Left lung (tissue), 10 donors: ENCODE data around the gene WNT8B. TPM values are rescaled to one million over a fixed set of nuclear protein-coding genes. Genes with fewer than 3 reads are reported as not detected.
A peak's percentile ranks its signal among the peaks of the same experiment; 100 is the strongest.

Source experiments
- ATAC-seq: fragments of 200-7000 bp; cut with Tn5 transposase; one replicate; pipeline ENCODE4 v1.9.1; 2020; ENCODE audit warnings: moderate library complexity
- DNase-seq, 4 donors: peaks; one replicate each; pipeline ENCODE4 v3.0.0-alpha.2; 2013 to 2020
- H3K27ac ChIP-seq, 2 donors: fragments of 200-600 bp; sonication (generic) in 1 of 2; one replicate each; pipeline versions ENCODE4 v1.5.0 to v1.8.0; 2020 to 2021
- H3K27me3 ChIP-seq, 2 donors: fragments of 200-600 bp; sonication (generic) in 1 of 2; one replicate each; pipeline versions ENCODE4 v1.5.0 to v1.8.0; 2020 to 2021
- H3K36me3 ChIP-seq, 2 donors: fragments of 200-600 bp; sonication (generic) in 1 of 2; one replicate each; pipeline versions ENCODE4 v1.5.0 to v1.8.0; 2020 to 2021
- H3K4me1 ChIP-seq, 2 donors: fragments of 200-600 bp; one replicate each; pipeline ENCODE4 v1.8.0; 2021
- H3K4me3 ChIP-seq, 2 donors: fragments of 200-600 bp; sonication (generic) in 1 of 2; one replicate each; pipeline versions ENCODE4 v1.5.0 to v1.8.0; 2020 to 2021; ENCODE audit warnings: mild to moderate bottlenecking in 1 of 2
- H3K9me3 ChIP-seq, 2 donors: fragments of 200-600 bp; sonication (generic) in 1 of 2; one replicate each; pipeline versions ENCODE4 v1.5.0 to v1.8.0; 2020 to 2021
- CTCF ChIP-seq, 2 donors: fragments of 200-600 bp; sonication (generic) in 1 of 2; IDR thresholded peaks; one replicate each; pipeline versions ENCODE4 v1.5.0 to v1.8.0; 2021; ENCODE audit warnings: antibody characterized with exemption in 2 of 2
- intact Hi-C, 2 donors: fragments of 100-400 bp; cut with DNase I; formaldehyde crosslinking; loops; one replicate each; pipeline versions ENCODE4 v1.11.2 to v1.14.2; 2022
- polyA plus RNA-seq, 6 donors: library from polyadenylated mRNA; unstranded; fragments of 120-200 nt; gene quantifications; one replicate each; pipeline ENCODE4 v1.2.1, GENCODE V29; 2013; ENCODE audit not compliant: insufficient read length in 6 of 6
- total RNA-seq, 2 donors: library from RNA; stranded (reverse); fragmentation: NEBNext Ultra II Directional; extraction: Animal tissue kit (Norgen Biotek cat#: 25700); gene quantifications; one replicate each; pipeline ENCODE4 v1.2.1, GENCODE V29; 2021
- donor health status: DM: no; HTN: yes; CAD: no.
- donor health status: DM: no; HTN: no; CAD: no.

The WNT8B gene
- total and polyA plus RNA-seq, 8 donors, result 0.09 to 0.24 (median 0.12) TPM; not detected in 2

GRCh38 chr10:100481462-100482081 is 18.8 kb downstream of the WNT8B start:
- ATAC-seq (peak; percentile 95), DNase-seq (peak; percentile 79 to 89 (median 86))
- Histone ChIP-seq H3K4me1 (peaks cover 11 to 23% of the 10 kb centered on the region in 2 donors), H3K36me3 (peaks cover 0 to 13% of the 10 kb centered on the region in 2 donors), H3K27ac (no peak overlapping the region), H3K4me3 (peak overlapping the region; percentile 35 to 42), H3K9me3 (no peaks in the 10 kb centered on the region), H3K27me3 (peaks cover 15 to 53% of the 10 kb centered on the region in 2 donors)
- TF ChIP-seq CTCF (IDR thresholded peaks at IDR 0.05), result no peak
- intact Hi-C loops, result no loop called here

GRCh38 chr10:100482181-100482833 is 19.5 kb downstream of the WNT8B start:
- Histone ChIP-seq H3K4me1 (peaks cover 11 to 23% of the 10 kb centered on the region in 2 donors), H3K27ac (no peak overlapping the region), H3K27me3 (peaks cover 15 to 53% of the 10 kb centered on the region in 2 donors), H3K36me3 (peaks cover 0 to 20% of the 10 kb centered on the region in 2 donors), H3K4me3 (peak overlapping the region; percentile 35 to 42), H3K9me3 (no peaks in the 10 kb centered on the region)
- DNase-seq (peak; percentile 62 to 91 (median 76)), ATAC-seq (peak; percentile 93)
- intact Hi-C loops, result no loop called here
- TF ChIP-seq CTCF (IDR thresholded peaks at IDR 0.05), result peak; percentile 76 to 83

GRCh38 chr10:100482834-100483185 is 20.0 kb downstream of the WNT8B start:
- H3K9me3 ChIP-seq, result no peaks in the 10 kb centered on the region
- intact Hi-C loops, result no loop called here
- no peak overlapping the region for H3K27ac ChIP-seq
- peak in 1 of 2 donors; percentile 4 for TF ChIP-seq CTCF (IDR thresholded peaks at IDR 0.05)
- peak overlapping the region in 1 of 2 donors; percentile 42 for H3K4me3 ChIP-seq
- ATAC-seq (no peak), DNase-seq (no peak)
- peaks cover 11 to 23% of the 10 kb centered on the region in 2 donors for H3K4me1 ChIP-seq
- H3K27me3 ChIP-seq, result peaks cover 15 to 52% of the 10 kb centered on the region in 2 donors
- peaks cover 0 to 25% of the 10 kb centered on the region in 2 donors for H3K36me3 ChIP-seq

- TF ChIP-seq CTCF (IDR thresholded peaks at IDR 0.05), result no peak
- H3K36me3 ChIP-seq, result peaks cover 0 to 38% of the 10 kb centered on the region in 2 donors
- DNase-seq, result no peak
- no peak for ATAC-seq
- intact Hi-C loops, result no loop called here
- no peak overlapping the region for H3K27ac ChIP-seq
- H3K27me3 ChIP-seq, result peaks cover 9 to 39% of the 10 kb centered on the region in 2 donors
- H3K9me3 ChIP-seq, result no peaks in the 10 kb centered on the region
- H3K4me3 ChIP-seq, result no peak overlapping the region
- peaks cover 11 to 23% of the 10 kb centered on the region in 2 donors for H3K4me1 ChIP-seq
Observed at GRCh38 chr10:100483876-100484666, 21.3 kb downstream of the WNT8B start.

- intact Hi-C loops, result no loop called here
- TF ChIP-seq CTCF (IDR thresholded peaks at IDR 0.05), result no peak
- no peak overlapping the region for H3K27ac ChIP-seq
- no peak overlapping the region for H3K4me3 ChIP-seq
- ATAC-seq (no peak), DNase-seq (no peak)
- no peaks in the 10 kb centered on the region for H3K9me3 ChIP-seq
- peaks cover 11 to 23% of the 10 kb centered on the region in 2 donors for H3K4me1 ChIP-seq
- H3K27me3 ChIP-seq, result peaks cover 4 to 26% of the 10 kb centered on the region in 2 donors
- H3K36me3 ChIP-seq, result peaks cover 0 to 51% of the 10 kb centered on the region in 2 donors
Observed at GRCh38 chr10:100485366-100485765, 22.6 kb downstream of the WNT8B start.
